OCI-LY1 (cell line): ENCODE data around the gene TNFAIP6.

Experiments
- H2AFZ ChIP-seq: fragments of 200-600 bp; sonication (generic), shearing (Covaris generic); 2 replicates; pipeline ENCODE4 v1.6.0; 2014; ENCODE audit warnings: antibody characterized with exemption, mild to moderate bottlenecking, low read length
- H3F3A ChIP-seq: fragments of 200-600 bp; sonication (generic), shearing (Covaris generic); 2 replicates; pipeline ENCODE4 v1.6.0; 2014; ENCODE audit warnings: mild to moderate bottlenecking, antibody characterized with exemption, low read length, moderate library complexity; ENCODE audit not compliant: insufficient read depth
- H3K27ac ChIP-seq: fragments of 200-600 bp; sonication (generic); 2 replicates; pipeline ENCODE4 v1.5.1; 2014; ENCODE audit warnings: low read length, mixed run types, mild to moderate bottlenecking, low read depth; ENCODE audit not compliant: poor library complexity, severe bottlenecking
- H3K27me3 ChIP-seq: fragments of 200-600 bp; sonication (generic); 2 replicates; pipeline ENCODE4 v1.6.0; 2014; ENCODE audit warnings: antibody characterized with exemption, mild to moderate bottlenecking, low read length, moderate library complexity; ENCODE audit not compliant: insufficient read depth
- H3K36me3 ChIP-seq: fragments of 200-600 bp; sonication (generic); 2 replicates; pipeline ENCODE4 v1.6.1; 2014; ENCODE audit warnings: mild to moderate bottlenecking, antibody characterized with exemption, low read length, moderate library complexity, mixed read lengths; ENCODE audit not compliant: insufficient read depth
- H3K4me1 ChIP-seq: fragments of 200-600 bp; sonication (generic); 2 replicates; pipeline ENCODE4 v1.5.1; 2014; ENCODE audit warnings: mild to moderate bottlenecking, low read length, moderate library complexity; ENCODE audit not compliant: insufficient read depth, severe bottlenecking
- H3K4me2 ChIP-seq: fragments of 200-600 bp; sonication (generic), shearing (Covaris generic); 2 replicates; pipeline ENCODE4 v1.6.1; 2014; ENCODE audit warnings: low read length
- H3K4me3 ChIP-seq: fragments of 200-600 bp; sonication (generic); 2 replicates; pipeline ENCODE4 v1.5.1; 2014; ENCODE audit warnings: low read length, low read depth, mild to moderate bottlenecking, mixed read lengths; ENCODE audit not compliant: poor library complexity, severe bottlenecking
- H3K79me2 ChIP-seq: fragments of 200-600 bp; shearing (Covaris generic); 2 replicates; pipeline ENCODE4 v1.6.1; 2016; ENCODE audit warnings: mixed run types, low read length, mixed read lengths; ENCODE audit not compliant: insufficient read depth
- H3K9ac ChIP-seq: fragments of 200-600 bp; sonication (generic), shearing (Covaris generic); 2 replicates; pipeline ENCODE4 v1.6.1; 2014; ENCODE audit warnings: mild to moderate bottlenecking, low read length, mixed read lengths
- H3K9me2 ChIP-seq: fragments of 200-600 bp; sonication (generic), shearing (Covaris generic); 2 replicates; pipeline ENCODE4 v1.6.1; 2014; ENCODE audit warnings: low read depth, mild to moderate bottlenecking, low read length, mixed read lengths
- H3K9me3 ChIP-seq: fragments of 200-600 bp; shearing (Covaris generic); 2 replicates; pipeline ENCODE4 v1.6.1; 2014; ENCODE audit warnings: low read length, mixed read lengths
- H4K20me1 ChIP-seq: fragments of 200-600 bp; sonication (generic), shearing (Covaris generic); 2 replicates; pipeline ENCODE4 v1.6.0; 2016; ENCODE audit warnings: mild to moderate bottlenecking, low read length; ENCODE audit not compliant: insufficient read depth
- CTCF ChIP-seq: fragments of 200-600 bp; sonication (generic), shearing (Covaris generic); IDR thresholded peaks from 2 replicates; pipeline ENCODE4 v1.5.1; 2017; ENCODE audit warnings: mild to moderate bottlenecking, antibody characterized with exemption, low read length, moderate library complexity, mixed read lengths
- EZH2 ChIP-seq: fragments of 200-600 bp; sonication (generic), shearing (Covaris generic); IDR thresholded peaks from 2 replicates; pipeline ENCODE4 v1.8.0; 2017; ENCODE audit warnings: borderline replicate concordance, mixed run types, mild to moderate bottlenecking, antibody characterized with exemption, low read length, moderate library complexity, mixed read lengths

TNFAIP6 gene

GRCh38 chr2:151379169-151379568 is 21.8 kb downstream of the TNFAIP6 start:
- TF ChIP-seq EZH2 = no peak
- TF ChIP-seq CTCF = no peak
- Histone ChIP-seq H3K4me1 (no peaks in the 10 kb centered on the region), H2AFZ (no peak overlapping the region), H3K9me3 (no peaks in the 10 kb centered on the region), H3K9me2 (no peaks in the 10 kb centered on the region), H3K27ac (no peak overlapping the region), H3K4me2 (no peak overlapping the region), H3K9ac (no peak overlapping the region), H3K36me3 (no peaks in the 10 kb centered on the region), H3K79me2 (no peaks in the 10 kb centered on the region), H3K4me3 (no peak overlapping the region), H4K20me1 (no peaks in the 10 kb centered on the region), H3K27me3 (no peaks in the 10 kb centered on the region), H3F3A (no peaks in the 10 kb centered on the region)

GRCh38 chr2:151380580-151381235 is 23.3 kb downstream of the TNFAIP6 start:
- H4K20me1 ChIP-seq = no peaks in the 10 kb centered on the region
- TF ChIP-seq EZH2 (no peak), CTCF (no peak)
- no peak overlapping the region for H3K4me2 ChIP-seq

GRCh38 chr2:151381266-151381665 is 23.9 kb downstream of the TNFAIP6 start:
- Histone ChIP-seq H3K27me3 (no peaks in the 10 kb centered on the region), H3F3A (no peaks in the 10 kb centered on the region), H3K9ac (no peak overlapping the region), H3K36me3 (no peaks in the 10 kb centered on the region), H3K4me1 (no peaks in the 10 kb centered on the region), H3K4me3 (no peak overlapping the region), H4K20me1 (no peaks in the 10 kb centered on the region), H3K4me2 (no peak overlapping the region), H3K79me2 (no peaks in the 10 kb centered on the region), H3K27ac (no peak overlapping the region), H3K9me3 (no peaks in the 10 kb centered on the region), H2AFZ (no peak overlapping the region), H3K9me2 (no peaks in the 10 kb centered on the region)
- TF ChIP-seq EZH2 = no peak
- no peak for TF ChIP-seq CTCF

More at GRCh38 chr2:151380580-151381235, 23.3 kb downstream of the TNFAIP6 start:
- no peak overlapping the region for H3K4me3 ChIP-seq
- H2AFZ ChIP-seq = no peak overlapping the region
- H3K36me3 ChIP-seq = no peaks in the 10 kb centered on the region
- H3K9ac ChIP-seq = no peak overlapping the region
- H3K4me1 ChIP-seq = no peaks in the 10 kb centered on the region
- H3K79me2 ChIP-seq = no peaks in the 10 kb centered on the region
- no peak overlapping the region for H3K27ac ChIP-seq
- H3K9me2 ChIP-seq = no peaks in the 10 kb centered on the region
- H3F3A ChIP-seq = no peaks in the 10 kb centered on the region
- H3K27me3 ChIP-seq = no peaks in the 10 kb centered on the region
- H3K9me3 ChIP-seq = no peaks in the 10 kb centered on the region
